Thyroid gland (tissue), 4 donors: Measurements from ENCODE around the gene CD58.

ENCODE experiments used
- CTCF ChIP-seq, 6 experiments: fragments of 200-600 bp in 3 of 6; fragments of 450-650 bp in 3 of 6; sonication (generic) in 3 of 6; IDR thresholded peaks; one replicate each; pipeline ENCODE4 v1.5.1; 2016 to 2019; ENCODE audit warnings: antibody characterized with exemption in 6 of 6, mild to moderate bottlenecking in 2 of 6, inconsistent platforms in 1 of 6, moderate library complexity in 1 of 6
- POLR2A ChIP-seq, 2 donors: fragments of 450-650 bp; IDR thresholded peaks; one replicate each; pipeline ENCODE4 v1.6.1; 2017; ENCODE audit warnings: antibody characterized with exemption in 2 of 2, mild to moderate bottlenecking in 2 of 2, moderate library complexity in 1 of 2

GRCh38 chr1:116557323-116557878 is 13.4 kb downstream of the CD58 start:
- no peak for TF ChIP-seq POLR2A (IDR thresholded peaks at IDR 0.05)
- no peak for TF ChIP-seq CTCF (IDR thresholded peaks at IDR 0.05)
